HepG2 (cell line): ENCODE measurements around the gene SH2D6. TPM values are rescaled to one million over a fixed set of nuclear protein-coding genes. Genes with fewer than 3 reads are reported as not detected.
A peak's percentile ranks its signal among the peaks of the same experiment; 100 is the strongest.

Source experiments
- FOXA3 ChIP-seq: IDR thresholded peaks from 2 replicates; pipeline ENCODE4 v1.6.1; 2016; ENCODE audit warnings: missing genetic modification reagents, missing compliant biosample characterization
- KLF12 ChIP-seq: sonication (generic); formaldehyde crosslinking; IDR thresholded peaks from 2 replicates; pipeline ENCODE4 v1.4.0; 2020; ENCODE audit warnings: missing genetic modification reagents, borderline replicate concordance
- MTF1 ChIP-seq: sonication (generic); formaldehyde crosslinking; IDR thresholded peaks from 2 replicates; pipeline ENCODE4 v1.5.0; 2020; ENCODE audit warnings: missing genetic modification reagents
- MZF1 ChIP-seq: sonication (generic); formaldehyde crosslinking; IDR thresholded peaks from 2 replicates; pipeline ENCODE4 v1.8.1; 2023; ENCODE audit warnings: mild to moderate bottlenecking, missing genetic modification reagents, borderline replicate concordance
- NCOA2 ChIP-seq: sonication (generic); formaldehyde crosslinking; IDR thresholded peaks from 2 replicates; pipeline ENCODE4 v1.8.0; 2022; ENCODE audit warnings: inconsistent platforms
- PLSCR1 ChIP-seq: sonication (generic); formaldehyde crosslinking; IDR thresholded peaks from 2 replicates; pipeline ENCODE4 v1.5.0; 2020; ENCODE audit warnings: missing genetic modification reagents, mild to moderate bottlenecking, borderline replicate concordance
- ZBTB3 ChIP-seq: sonication (generic); formaldehyde crosslinking; IDR thresholded peaks from 2 replicates; pipeline ENCODE4 v1.4.0; 2020; ENCODE audit warnings: low read depth, mild to moderate bottlenecking, moderate library complexity, missing genetic modification reagents, borderline replicate concordance
- ZNF143 ChIP-seq: sonication (generic); formaldehyde crosslinking; IDR thresholded peaks from 2 replicates; pipeline ENCODE4 v1.4.0; 2020; ENCODE audit warnings: missing genetic modification reagents
- ZNF546 ChIP-seq: sonication (generic); formaldehyde crosslinking; conservative IDR thresholded peaks from 2 replicates; pipeline ENCODE4 v1.8.1; 2023; ENCODE audit warnings: mild to moderate bottlenecking, missing genetic modification reagents
- ZNF768 ChIP-seq: sonication (generic); formaldehyde crosslinking; IDR thresholded peaks from 2 replicates; pipeline ENCODE4 v1.4.0; 2020; ENCODE audit warnings: missing genetic modification reagents
- ZNF770 ChIP-seq: sonication (generic); formaldehyde crosslinking; IDR thresholded peaks from 2 replicates; pipeline ENCODE4 v1.5.0; 2020; ENCODE audit warnings: mild to moderate bottlenecking, missing genetic modification reagents
- polyA plus RNA-seq, 8 experiments: library from polyadenylated mRNA; depleted of rRNA in 3 of 8; stranded (reverse) in 7 of 8; unstranded in 1 of 8; fragments of >200 nt; fragmentation: Illumina TruSeq in 4 of 8; extraction: Trizol in 4 of 8; gene quantifications; 2 replicates each; pipeline versions ENCODE4 v1.2.1 to v1.2.3, GENCODE V29; 2011 to 2016; ENCODE audit warnings: low read depth in 4 of 8, missing spikeins in 1 of 8, mixed read lengths in 1 of 8; ENCODE audit not compliant: insufficient read depth in 1 of 8
- total RNA-seq, 5 experiments: library from RNA; depleted of rRNA; stranded (reverse); fragments of >200 nt; fragmentation: Illumina TruSeq; extraction: Trizol; gene quantifications; 2 replicates each; pipeline ENCODE4 v1.2.3, GENCODE V29; 2016; ENCODE audit warnings: low read depth in 1 of 5
- TF ChIP-seq, protein P1 (sequence below): sonication (generic); formaldehyde crosslinking; IDR thresholded peaks from 2 replicates; pipeline ENCODE4 v1.9.0; 2021; ENCODE audit warnings: missing genetic modification reagents, mild to moderate bottlenecking, borderline replicate concordance

SH2D6 gene
- total and polyA plus RNA-seq, 2 of the 13 experiments (the other 11 are each of a cell fraction or from before 2014, with no cell fraction given), result 0.11 to 0.26 TPM

GRCh38 chr2:85470850-85471800 is 52.6 kb downstream of the SH2D6 start (continued):
- TF ChIP-seq MZF1 (no peak), ZNF546 (CRISPR knock-in tag) (no peak), PLSCR1 (no peak), ZNF143 (no peak), KLF12 (no peak), ZNF770 (peak; percentile 84), NCOA2 (CRISPR knock-in tag) (peak; percentile 71), ZNF768 (no peak), FOXA3 (CRISPR knock-in tag) (peak; percentile 69), MTF1 (CRISPR knock-in tag) (no peak), ZBTB3 (no peak)
- TF ChIP-seq, protein P1, sequence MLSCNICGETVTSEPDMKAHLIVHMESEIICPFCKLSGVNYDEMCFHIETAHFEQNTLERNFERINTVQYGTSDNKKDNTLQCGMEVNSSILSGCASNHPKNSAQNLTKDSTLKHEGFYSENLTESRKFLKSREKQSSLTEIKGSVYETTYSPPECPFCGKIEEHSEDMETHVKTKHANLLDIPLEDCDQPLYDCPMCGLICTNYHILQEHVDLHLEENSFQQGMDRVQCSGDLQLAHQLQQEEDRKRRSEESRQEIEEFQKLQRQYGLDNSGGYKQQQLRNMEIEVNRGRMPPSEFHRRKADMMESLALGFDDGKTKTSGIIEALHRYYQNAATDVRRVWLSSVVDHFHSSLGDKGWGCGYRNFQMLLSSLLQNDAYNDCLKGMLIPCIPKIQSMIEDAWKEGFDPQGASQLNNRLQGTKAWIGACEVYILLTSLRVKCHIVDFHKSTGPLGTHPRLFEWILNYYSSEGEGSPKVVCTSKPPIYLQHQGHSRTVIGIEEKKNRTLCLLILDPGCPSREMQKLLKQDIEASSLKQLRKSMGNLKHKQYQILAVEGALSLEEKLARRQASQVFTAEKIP (CRISPR knock-in tag), result no peak
